C4-2B (cell line): Measurements from ENCODE around the gene TALDO1.

Experiments
- H3K27ac ChIP-seq: fragments of 450-650 bp; 2 replicates; pipeline ENCODE4 v1.5.1; 2017
- ZFX ChIP-seq: fragments of 450-650 bp; IDR thresholded peaks from 2 replicates; pipeline ENCODE4 v1.6.1; 2017
- TF ChIP-seq, protein P1 (sequence below): fragments of 450-650 bp; conservative IDR thresholded peaks from 2 replicates; pipeline ENCODE4 v1.5.1; 2017; ENCODE audit warnings: mild to moderate bottlenecking

TALDO1 gene

DNA sequence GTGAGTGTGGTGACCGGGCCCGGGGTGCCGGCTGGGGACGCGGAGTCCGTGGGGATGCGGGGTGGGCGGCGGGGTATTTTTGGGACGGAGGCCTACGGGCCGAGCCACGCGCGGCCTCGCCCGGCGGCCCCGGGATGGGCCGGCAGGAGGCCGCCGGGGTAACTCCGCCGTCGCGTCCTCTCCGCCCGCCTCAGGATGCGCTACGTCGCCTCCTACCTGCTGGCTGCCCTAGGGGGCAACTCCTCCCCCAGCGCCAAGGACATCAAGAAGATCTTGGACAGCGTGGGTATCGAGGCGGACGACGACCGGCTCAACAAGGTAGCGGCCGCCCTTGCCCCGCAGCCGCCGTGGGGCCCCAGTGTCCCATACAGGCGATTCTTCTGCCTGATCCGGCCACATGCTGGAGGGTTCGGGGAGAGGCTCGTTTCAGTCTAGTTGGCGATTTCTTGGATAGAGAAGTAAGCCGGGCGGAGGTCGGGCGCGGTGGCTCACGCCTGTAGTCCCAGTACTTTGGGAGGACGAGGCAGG, 62.8 kb downstream of the TALDO1 start:
- peak overlapping the region; percentile 96 for H3K27ac ChIP-seq
- TF ChIP-seq, protein P1, sequence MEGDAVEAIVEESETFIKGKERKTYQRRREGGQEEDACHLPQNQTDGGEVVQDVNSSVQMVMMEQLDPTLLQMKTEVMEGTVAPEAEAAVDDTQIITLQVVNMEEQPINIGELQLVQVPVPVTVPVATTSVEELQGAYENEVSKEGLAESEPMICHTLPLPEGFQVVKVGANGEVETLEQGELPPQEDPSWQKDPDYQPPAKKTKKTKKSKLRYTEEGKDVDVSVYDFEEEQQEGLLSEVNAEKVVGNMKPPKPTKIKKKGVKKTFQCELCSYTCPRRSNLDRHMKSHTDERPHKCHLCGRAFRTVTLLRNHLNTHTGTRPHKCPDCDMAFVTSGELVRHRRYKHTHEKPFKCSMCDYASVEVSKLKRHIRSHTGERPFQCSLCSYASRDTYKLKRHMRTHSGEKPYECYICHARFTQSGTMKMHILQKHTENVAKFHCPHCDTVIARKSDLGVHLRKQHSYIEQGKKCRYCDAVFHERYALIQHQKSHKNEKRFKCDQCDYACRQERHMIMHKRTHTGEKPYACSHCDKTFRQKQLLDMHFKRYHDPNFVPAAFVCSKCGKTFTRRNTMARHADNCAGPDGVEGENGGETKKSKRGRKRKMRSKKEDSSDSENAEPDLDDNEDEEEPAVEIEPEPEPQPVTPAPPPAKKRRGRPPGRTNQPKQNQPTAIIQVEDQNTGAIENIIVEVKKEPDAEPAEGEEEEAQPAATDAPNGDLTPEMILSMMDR, result no peak
- TF ChIP-seq ZFX, result peak; percentile 49; the same call in 1 of the 2 replicates

DNA sequence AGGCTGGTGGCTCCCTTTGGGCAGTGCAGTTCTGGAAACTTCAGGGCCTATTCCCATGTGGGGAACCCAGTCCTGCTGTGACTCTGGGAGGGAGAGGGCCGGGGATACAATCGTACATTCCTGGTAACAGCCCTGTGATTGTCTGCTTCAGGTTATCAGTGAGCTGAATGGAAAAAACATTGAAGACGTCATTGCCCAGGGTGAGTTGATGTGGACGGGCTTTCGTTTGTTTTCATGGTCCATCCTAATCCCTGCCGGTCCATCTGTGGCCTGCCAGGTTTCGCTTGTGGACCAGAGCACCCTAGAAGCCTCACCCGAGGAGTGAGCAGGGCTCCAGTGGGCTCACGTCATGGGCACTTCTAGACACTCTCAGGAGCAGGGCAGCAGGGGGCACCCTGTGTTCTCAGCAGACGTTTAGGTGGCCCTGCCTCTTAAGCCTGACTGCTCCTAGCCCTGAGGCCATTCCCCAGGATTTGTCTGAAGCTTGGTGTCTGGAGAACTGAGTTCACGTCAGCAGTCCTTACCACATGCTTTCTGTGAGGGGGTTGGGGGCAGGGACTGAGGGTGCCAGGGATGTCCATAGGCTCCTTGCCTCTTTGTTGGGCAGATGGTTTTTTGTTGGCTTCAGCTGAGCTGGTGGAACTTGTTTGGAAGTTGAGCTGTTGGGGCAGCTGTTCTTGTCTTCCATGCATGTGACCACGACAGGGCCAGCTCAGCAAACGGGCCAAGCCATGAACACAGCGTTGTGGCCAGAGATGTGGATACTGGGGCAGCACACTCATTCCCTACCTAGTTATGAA, 64.4 kb downstream of the TALDO1 start:
- peak overlapping the region; percentile 96 for H3K27ac ChIP-seq
- no peak for TF ChIP-seq ZFX
- TF ChIP-seq, protein P1, result no peak

DNA sequence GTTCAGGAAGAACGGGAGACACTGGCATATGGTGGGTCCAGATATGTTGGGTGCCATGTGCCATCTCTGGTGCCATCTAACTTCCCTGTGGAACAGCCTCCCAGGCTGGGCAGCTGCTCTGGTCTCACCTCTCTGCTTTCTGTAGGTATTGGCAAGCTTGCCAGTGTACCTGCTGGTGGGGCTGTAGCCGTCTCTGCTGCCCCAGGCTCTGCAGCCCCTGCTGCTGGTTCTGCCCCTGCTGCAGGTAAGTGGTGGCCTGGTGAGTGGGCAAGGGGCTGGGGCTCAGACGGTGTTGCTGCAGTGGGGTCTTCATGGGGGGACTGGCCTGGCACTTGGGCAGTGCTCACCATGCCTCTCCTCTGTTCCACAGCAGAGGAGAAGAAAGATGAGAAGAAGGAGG, 65.1 kb downstream of the TALDO1 start:
- H3K27ac ChIP-seq, result peak overlapping the region; percentile 96
- TF ChIP-seq ZFX, result no peak
- TF ChIP-seq, protein P1, result no peak

GRCh38 chr11:813072-813455, 65.8 kb downstream of the TALDO1 start:
- TF ChIP-seq, protein P1, result no peak
- no peak for TF ChIP-seq ZFX
- H3K27ac ChIP-seq, result no peak overlapping the region

- TF ChIP-seq, protein P1, result no peak
- no peak for TF ChIP-seq ZFX
- no peak overlapping the region for H3K27ac ChIP-seq
These were observed 66.3 kb downstream of the TALDO1 start for GRCh38 chr11:813456-814096.
